Gastrocnemius medialis (tissue), 4 donors: ENCODE measurements around the gene TCF4.

Source experiments
- CTCF ChIP-seq, 5 experiments: fragments of 450-650 bp in 3 of 5; fragments of 200-600 bp in 2 of 5; sonication (generic) in 2 of 5; IDR thresholded peaks in 4 of 5; conservative IDR thresholded peaks in 1 of 5; 1 replicate in 4 of 5; 2 replicates in 1 of 5; pipeline ENCODE4 v1.5.1; 2016 to 2019; ENCODE audit warnings: antibody characterized with exemption in 5 of 5, mild to moderate bottlenecking in 3 of 5, moderate library complexity in 3 of 5
- POLR2A ChIP-seq, 2 donors: fragments of 450-650 bp; IDR thresholded peaks; one replicate each; pipeline ENCODE4 v1.6.1; 2017; ENCODE audit warnings: antibody characterized with exemption in 2 of 2, mild to moderate bottlenecking in 2 of 2, moderate library complexity in 2 of 2

- TF ChIP-seq CTCF (IDR thresholded peaks at IDR 0.05 in 4 of 5, conservative IDR thresholded peaks at IDR 0.05 in 1 of 5) (no peak), POLR2A (IDR thresholded peaks at IDR 0.05) (no peak)
Observed at GRCh38 chr18:55629133-55629532, 41.1 kb upstream of the TCF4 start.
